Stomach (tissue), 9 donors: ENCODE results near the gene OR6Y1. TPM values are rescaled to one million over a fixed set of nuclear protein-coding genes. Genes with fewer than 3 reads are reported as not detected.
A peak's percentile ranks its signal among the peaks of the same experiment; 100 is the strongest.

Experiments used
- DNase-seq, 2 donors: peaks; one replicate each; pipeline versions ENCODE4 v3.0.0 to v3.0.0-alpha.2; 2013 to 2019
- H3K27ac ChIP-seq, 5 donors: fragments of 200-600 bp in 4 of 5; sonication (generic) in 4 of 5; one replicate each; pipeline ENCODE4 v1.5.1; 2013 to 2019; ENCODE audit warnings: mild to moderate bottlenecking in 1 of 5, moderate library complexity in 1 of 5
- H3K27me3 ChIP-seq, 3 donors: fragments of 200-600 bp; sonication (generic); one replicate each; pipeline ENCODE4 v1.5.1; 2017 to 2019; ENCODE audit warnings: mixed run types in 1 of 3
- H3K36me3 ChIP-seq, 4 donors: fragments of 200-600 bp; sonication (generic); 1 replicate in 3 of 4; 2 replicates in 1 of 4; pipeline ENCODE4 v1.5.1; 2016 to 2019
- H3K4me1 ChIP-seq, 4 donors: fragments of 200-600 bp; sonication (generic); one replicate each; pipeline ENCODE4 v1.5.1; 2016 to 2019
- H3K4me3 ChIP-seq, 4 donors: fragments of 200-600 bp; sonication (generic) in 3 of 4; one replicate each; pipeline ENCODE4 v1.5.1; 2016 to 2019; ENCODE audit warnings: mild to moderate bottlenecking in 1 of 4
- H3K9me3 ChIP-seq, 4 donors: fragments of 200-600 bp; sonication (generic); one replicate each; pipeline ENCODE4 v1.5.1; 2016 to 2019
- CTCF ChIP-seq, 7 experiments: fragments of 450-650 bp in 4 of 7; fragments of 200-600 bp in 3 of 7; sonication (generic) in 3 of 7; IDR thresholded peaks; one replicate each; pipeline ENCODE4 v1.5.1; 2016 to 2019; ENCODE audit warnings: antibody characterized with exemption in 7 of 7, control low read depth in 2 of 7, mild to moderate bottlenecking in 1 of 7
- EP300 ChIP-seq: sonication (generic); formaldehyde crosslinking; IDR thresholded peaks from one replicate; pipeline ENCODE4 v1.6.1; 2017; ENCODE audit warnings: antibody characterized with exemption
- POLR2A ChIP-seq, 4 donors: fragments of 450-650 bp; IDR thresholded peaks; one replicate each; pipeline ENCODE4 v1.6.1; 2016; ENCODE audit warnings: antibody characterized with exemption in 4 of 4, control low read depth in 2 of 4, mild to moderate bottlenecking in 1 of 4, moderate library complexity in 1 of 4
- POLR2AphosphoS5 ChIP-seq, 3 donors: sonication (generic); formaldehyde crosslinking; IDR thresholded peaks; one replicate each; pipeline ENCODE4 v1.6.1; 2016; ENCODE audit warnings: antibody characterized with exemption in 3 of 3
- WGBS, 5 donors: extraction: QIAGEN DNeasy Blood & Tissue Kit in 3 of 5; methylation state at CpG; one replicate each; pipeline versions ENCODE4 v1.1.5 to v1.1.7; 2013 to 2018; 5-methylcytosine and 5-hydroxymethylcytosine counted together
- intact Hi-C: fragments of 100-400 bp; cut with DNase I; formaldehyde crosslinking; loops from one replicate; pipeline ENCODE4 v1.15.1; 2023; ENCODE audit warnings: low total_unique reads
- polyA plus RNA-seq, 3 donors: library from polyadenylated mRNA; stranded (reverse); fragments of 200-250 nt; gene quantifications; one replicate each; pipeline ENCODE4 v1.2.3, GENCODE V29; 2013
- total RNA-seq, 5 donors: library from RNA; depleted of rRNA; stranded (reverse); fragments of >200 nt; gene quantifications; one replicate each; pipeline versions ENCODE4 v1.1.0 to v1.2.3, GENCODE V29; 2014 to 2016
- donor health status: healthy with polysubstance abuse.
- donor health status: Bipolar disorder and iron deficiency.
- donor health status: healthy.

Gene OR6Y1
- total and polyA plus RNA-seq, 8 donors, result not detected

- DNase-seq, result no peak
- H3K27ac ChIP-seq, result no peak overlapping the region
- intact Hi-C loops, result no loop called here
- H3K4me1 ChIP-seq, result no peaks in the 10 kb centered on the region
- WGBS, 5 donors, result 62 to 86% (median 78%) methylated on average over 3 of the region's 3 CpGs
- no peak overlapping the region for H3K4me3 ChIP-seq
- no peaks in the 10 kb centered on the region for H3K27me3 ChIP-seq
- no peaks in the 10 kb centered on the region for H3K9me3 ChIP-seq
- no peaks in the 10 kb centered on the region for H3K36me3 ChIP-seq
- TF ChIP-seq POLR2AphosphoS5 (IDR thresholded peaks at IDR 0.05), result no peak
- no peak for TF ChIP-seq POLR2A (IDR thresholded peaks at IDR 0.05)
- TF ChIP-seq EP300, result no peak
- TF ChIP-seq CTCF (IDR thresholded peaks at IDR 0.05), result no peak
Observed at GRCh38 chr1:158520955-158521665, 33.1 kb downstream of the OR6Y1 start.

- no peak for DNase-seq
- Histone ChIP-seq H3K4me3 (no peak overlapping the region), H3K9me3 (no peaks in the 10 kb centered on the region), H3K36me3 (no peaks in the 10 kb centered on the region), H3K27me3 (no peaks in the 10 kb centered on the region), H3K27ac (no peak overlapping the region), H3K4me1 (no peaks in the 10 kb centered on the region)
- 24 to 43% (median 31%) methylated on average over 1 of the region's 1 CpG for WGBS, 5 donors
- intact Hi-C loops, result no loop called here
- TF ChIP-seq CTCF (IDR thresholded peaks at IDR 0.05) (no peak), EP300 (no peak), POLR2AphosphoS5 (IDR thresholded peaks at IDR 0.05) (no peak), POLR2A (IDR thresholded peaks at IDR 0.05) (no peak)
Observed at GRCh38 chr1:158520021-158520420, 34.2 kb downstream of the OR6Y1 start.

- Histone ChIP-seq H3K36me3 (no peaks in the 10 kb centered on the region), H3K4me3 (no peak overlapping the region), H3K27me3 (no peaks in the 10 kb centered on the region), H3K27ac (no peak overlapping the region), H3K4me1 (no peaks in the 10 kb centered on the region), H3K9me3 (no peaks in the 10 kb centered on the region)
- no peak for DNase-seq
- intact Hi-C loops, result no loop called here
- TF ChIP-seq EP300 (no peak), POLR2A (IDR thresholded peaks at IDR 0.05) (no peak), POLR2AphosphoS5 (IDR thresholded peaks at IDR 0.05) (no peak), CTCF (IDR thresholded peaks at IDR 0.05) (no peak)
Observed at GRCh38 chr1:158516966-158517365, 37.2 kb downstream of the OR6Y1 start.

- no peaks in the 10 kb centered on the region for H3K4me1 ChIP-seq
- intact Hi-C loops, result no loop called here
- no peak overlapping the region for H3K27ac ChIP-seq
- H3K4me3 ChIP-seq, result no peak overlapping the region
- H3K27me3 ChIP-seq, result peaks cover 0 to 5% (median 0%) of the 10 kb centered on the region in 3 donors
- WGBS, 5 donors, result 36 to 47% (median 39%) methylated on average over 4 of the region's 4 CpGs
- no peaks in the 10 kb centered on the region for H3K9me3 ChIP-seq
- DNase-seq, result peak in 1 of 2 donors; percentile 20
- no peak for TF ChIP-seq CTCF (IDR thresholded peaks at IDR 0.05)
- no peak for TF ChIP-seq POLR2AphosphoS5 (IDR thresholded peaks at IDR 0.05)
- no peak for TF ChIP-seq EP300
- TF ChIP-seq POLR2A (IDR thresholded peaks at IDR 0.05), result no peak
- H3K36me3 ChIP-seq, result no peaks in the 10 kb centered on the region
Observed at GRCh38 chr1:158509471-158510156, 44.6 kb downstream of the OR6Y1 start.
